Keratinocyte (primary cell): ENCODE measurements around the gene PRR15.

ENCODE experiments used
- EZH2 ChIP-seq: IDR thresholded peaks from one replicate; pipeline ENCODE4 v1.6.1; 2012; ENCODE audit warnings: inconsistent platforms, mild to moderate bottlenecking, low read length, moderate library complexity
- TF ChIP-seq, protein P1 (sequence below), 3 experiments: IDR thresholded peaks in 1 of 3; conservative IDR thresholded peaks in 1 of 3; optimal IDR thresholded peaks in 1 of 3; 2 replicates in 2 of 3; 3 replicates in 1 of 3; pipeline versions ENCODE3 to v1.5.1; 2011; ENCODE audit warnings: low read length in 3 of 3, mild to moderate bottlenecking in 3 of 3, moderate library complexity in 2 of 3, control low read depth in 1 of 3, inconsistent platforms in 1 of 3; ENCODE audit not compliant: insufficient read depth in 2 of 3; ENCODE audit errors: extremely low read depth in 1 of 3

DNA sequence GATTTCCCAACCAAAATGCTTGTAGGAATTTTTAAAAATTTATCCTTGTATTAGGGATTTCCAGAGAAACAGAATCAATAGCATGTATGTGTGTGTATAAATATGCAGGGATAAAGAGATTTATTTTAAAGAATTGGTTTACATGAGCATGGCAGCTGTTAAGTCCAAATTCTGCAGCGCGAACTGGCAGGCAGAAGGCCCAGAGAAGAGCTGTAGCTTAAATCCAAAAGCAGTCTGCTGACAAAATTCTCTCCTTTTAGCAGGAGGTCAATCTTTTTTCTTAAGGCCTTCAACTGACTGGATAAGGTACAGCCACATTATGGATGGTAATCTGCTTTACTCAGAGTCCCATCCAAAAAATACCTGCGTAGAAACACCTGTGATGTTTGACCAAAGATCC lies 42.0 kb downstream of the PRR15 start:
- TF ChIP-seq, protein P1, sequence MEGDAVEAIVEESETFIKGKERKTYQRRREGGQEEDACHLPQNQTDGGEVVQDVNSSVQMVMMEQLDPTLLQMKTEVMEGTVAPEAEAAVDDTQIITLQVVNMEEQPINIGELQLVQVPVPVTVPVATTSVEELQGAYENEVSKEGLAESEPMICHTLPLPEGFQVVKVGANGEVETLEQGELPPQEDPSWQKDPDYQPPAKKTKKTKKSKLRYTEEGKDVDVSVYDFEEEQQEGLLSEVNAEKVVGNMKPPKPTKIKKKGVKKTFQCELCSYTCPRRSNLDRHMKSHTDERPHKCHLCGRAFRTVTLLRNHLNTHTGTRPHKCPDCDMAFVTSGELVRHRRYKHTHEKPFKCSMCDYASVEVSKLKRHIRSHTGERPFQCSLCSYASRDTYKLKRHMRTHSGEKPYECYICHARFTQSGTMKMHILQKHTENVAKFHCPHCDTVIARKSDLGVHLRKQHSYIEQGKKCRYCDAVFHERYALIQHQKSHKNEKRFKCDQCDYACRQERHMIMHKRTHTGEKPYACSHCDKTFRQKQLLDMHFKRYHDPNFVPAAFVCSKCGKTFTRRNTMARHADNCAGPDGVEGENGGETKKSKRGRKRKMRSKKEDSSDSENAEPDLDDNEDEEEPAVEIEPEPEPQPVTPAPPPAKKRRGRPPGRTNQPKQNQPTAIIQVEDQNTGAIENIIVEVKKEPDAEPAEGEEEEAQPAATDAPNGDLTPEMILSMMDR (optimal IDR thresholded peaks at IDR 0.05 in 1 of 3, IDR thresholded peaks at IDR 0.05 in 1 of 3, conservative IDR thresholded peaks at IDR 0.05 in 1 of 3; ENCODE audit: extremely low read depth in 1 of 3, insufficient read depth in 2 of 3, low read length in 3 of 3), result no peak
- no peak for TF ChIP-seq EZH2
